Measurements from ENCODE around the gene SOS2.
"Not testable (repeated sequence)": the region's sequence is repeated elsewhere in the genome, so short reads cannot be mapped to it uniquely, and the experiment has no call there.

SOS2 gene

DNA sequence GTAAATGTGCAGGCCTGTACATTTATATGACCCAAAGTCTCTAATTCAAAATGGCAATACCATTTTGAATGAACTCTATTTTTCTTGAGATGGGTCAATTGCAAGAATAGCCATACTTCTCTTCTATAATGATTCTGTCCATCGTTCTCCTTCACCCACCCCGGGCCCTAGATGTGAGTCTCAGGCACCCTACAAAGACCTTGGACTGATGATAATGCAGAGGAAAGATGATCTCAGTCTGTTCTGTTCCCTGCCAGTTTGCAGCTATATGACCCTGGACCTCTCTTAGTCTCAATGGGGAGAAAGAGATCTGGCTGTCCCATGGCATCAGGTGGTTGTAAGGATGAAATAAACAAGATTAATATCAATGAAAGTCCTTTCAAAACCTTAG lies 145.1 kb downstream of the SOS2 start:
- DNase-seq (ENCODE audit: low spot score) (no peak), FAIRE-seq (no peak)

DNA sequence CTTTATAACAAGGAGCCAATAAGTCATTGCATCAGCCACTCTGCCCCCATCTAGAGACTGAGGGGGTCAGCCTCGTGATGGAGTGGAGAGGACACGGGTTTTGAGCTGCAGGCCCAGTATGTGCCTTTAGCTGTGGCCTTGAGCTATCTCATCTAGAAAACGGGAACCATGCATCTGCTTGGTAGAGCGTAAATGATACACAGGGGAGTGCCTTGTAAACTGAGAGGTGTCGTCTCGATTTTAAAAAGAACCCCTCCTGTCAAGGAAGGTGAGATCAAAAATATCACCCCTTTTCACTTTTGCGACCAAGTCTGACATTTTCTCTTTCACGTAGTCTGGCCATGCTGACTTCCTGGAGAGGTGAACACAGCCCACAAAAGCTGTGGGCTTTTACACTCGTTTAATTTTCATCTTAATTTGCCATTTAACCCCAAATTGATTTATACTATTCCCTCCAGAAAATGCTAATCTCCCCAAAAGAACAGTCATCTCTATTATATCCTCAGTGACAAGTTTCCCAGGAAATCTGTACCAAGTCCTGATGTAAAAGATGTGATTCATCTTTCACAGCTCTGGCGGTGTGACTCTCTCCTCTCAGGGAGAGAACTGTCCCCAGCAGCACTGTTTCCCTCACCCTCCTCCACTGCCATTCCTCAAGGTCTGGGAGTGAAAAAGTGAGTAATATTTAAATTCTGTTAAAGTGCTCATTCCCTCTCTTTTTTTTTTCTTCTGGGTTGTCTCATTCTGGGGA lies 145.6 kb downstream of the SOS2 start:
- DNase-seq (ENCODE audit: low spot score), result no peak
- no peak for FAIRE-seq

DNA sequence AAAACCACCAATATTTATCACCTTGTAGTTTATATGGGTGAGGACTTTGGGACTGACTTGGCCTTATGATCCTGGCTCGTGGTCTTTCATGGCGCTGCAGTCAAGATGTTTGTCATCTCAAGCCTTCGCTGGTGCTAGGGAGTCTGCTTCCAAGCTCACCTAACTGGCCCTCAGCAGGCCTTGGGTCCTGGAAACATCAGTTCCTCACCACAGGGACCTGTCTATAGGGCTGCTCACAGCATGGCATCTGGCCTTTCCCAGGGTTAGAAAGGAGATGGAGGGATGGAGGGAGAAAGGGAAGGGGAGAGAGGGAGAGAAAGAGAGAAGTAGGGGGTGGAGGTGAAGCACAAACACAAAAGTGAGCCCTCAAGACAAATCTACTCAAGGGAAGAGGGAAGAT lies 146.7 kb downstream of the SOS2 start:
- FAIRE-seq, result no peak
- no peak for DNase-seq (ENCODE audit: low spot score)

DNA sequence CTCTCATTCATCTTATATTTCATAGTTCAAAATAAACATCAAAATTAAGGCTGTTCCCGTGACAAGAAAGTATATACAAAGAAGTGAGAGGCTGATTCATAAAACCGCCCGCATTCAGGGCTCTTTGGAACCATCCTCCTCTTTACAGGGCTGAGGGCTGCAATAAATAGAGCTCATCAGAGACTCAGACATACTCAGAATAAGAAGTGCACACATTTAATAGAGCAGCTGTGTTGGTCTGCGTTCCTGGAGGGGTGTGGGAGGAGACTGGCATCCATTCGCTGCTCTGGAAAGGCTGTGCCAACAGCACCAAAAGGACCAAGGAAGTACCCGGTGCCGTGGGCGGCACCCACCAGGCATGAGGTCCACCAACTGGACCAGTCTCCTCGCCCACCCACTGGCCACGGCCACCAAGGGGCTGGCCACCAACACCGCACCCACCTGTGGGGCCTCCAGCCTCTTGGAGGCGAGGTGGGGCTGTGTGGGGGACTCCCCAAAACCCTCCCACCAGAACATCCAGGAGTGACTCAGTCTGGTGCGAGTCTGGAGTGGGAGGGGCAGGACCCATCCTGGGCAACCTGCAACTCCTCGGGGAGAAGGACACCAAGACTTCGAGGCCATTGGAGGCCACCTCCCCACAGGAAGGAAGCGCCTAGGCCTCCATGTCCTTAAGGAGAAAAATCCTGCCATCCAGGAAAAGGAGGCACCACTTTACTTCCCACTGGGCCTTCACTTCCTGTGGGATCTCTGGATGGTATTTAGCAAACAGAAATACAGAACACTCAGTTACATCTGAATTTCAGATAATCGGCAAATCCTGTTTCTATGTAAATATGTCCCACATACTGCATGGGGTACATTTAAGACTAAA lies 147.7 kb downstream of the SOS2 start:
- DNase-seq (ENCODE audit: low spot score) (no peak), FAIRE-seq (no peak)

DNA sequence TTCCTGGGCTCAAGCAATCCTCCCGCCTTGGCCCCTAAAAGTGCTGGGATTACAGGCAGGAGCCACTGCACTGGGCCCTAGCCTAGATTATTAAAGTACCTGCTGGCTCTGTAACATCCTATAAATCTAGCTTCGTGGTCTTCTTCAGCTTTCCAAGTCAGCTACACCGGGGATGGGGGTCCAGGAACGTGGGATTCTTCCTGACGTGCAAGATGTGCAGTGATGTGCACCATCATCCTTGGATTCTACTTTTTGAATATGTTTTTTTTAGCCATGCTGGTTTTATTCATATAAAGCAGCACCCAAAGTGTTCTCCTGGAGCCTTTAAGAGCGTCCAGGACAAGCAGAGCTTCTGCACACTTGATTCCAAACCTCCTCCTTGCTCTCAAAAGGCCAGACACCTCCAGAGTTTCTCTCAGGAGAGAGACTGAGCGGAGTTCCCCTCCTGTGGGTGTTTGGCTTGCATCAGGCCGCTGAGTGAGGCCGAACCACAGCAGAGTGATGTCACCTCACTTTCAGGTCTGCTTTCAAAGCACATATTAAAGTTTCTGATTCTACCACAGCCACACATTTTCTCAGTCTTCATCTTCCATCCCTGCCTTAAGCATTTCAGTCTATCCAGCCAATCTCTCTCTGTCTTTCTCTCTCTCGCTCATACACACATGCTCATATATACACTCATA lies 148.5 kb downstream of the SOS2 start:
- no peak for DNase-seq (ENCODE audit: low spot score)

DNA sequence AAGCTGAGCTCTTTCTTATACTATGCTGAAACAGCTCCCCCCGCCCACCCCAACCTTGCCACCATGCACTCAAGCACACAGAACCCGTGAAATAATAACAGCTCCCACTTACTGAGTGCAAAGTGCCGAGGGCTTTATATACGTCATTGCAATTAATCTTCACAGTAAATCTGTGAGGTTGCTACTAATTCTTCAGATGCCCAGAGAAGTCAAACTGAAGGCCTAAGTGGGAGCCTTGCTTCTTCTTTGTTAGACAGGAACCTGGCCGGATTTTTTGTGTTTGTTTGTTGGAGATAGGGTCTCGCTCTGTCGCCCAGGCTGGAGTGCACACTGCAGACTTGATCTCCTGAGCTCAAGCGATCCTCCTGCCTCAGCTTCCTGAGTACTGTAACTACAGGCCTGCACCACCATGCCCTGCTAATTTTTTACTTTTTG lies 149.1 kb downstream of the SOS2 start:
- no peak for FAIRE-seq
- DNase-seq (ENCODE audit: low spot score), result no peak

More for the DNA sequence above, 148.5 kb downstream of the SOS2 start:
- FAIRE-seq, result no peak

DNA sequence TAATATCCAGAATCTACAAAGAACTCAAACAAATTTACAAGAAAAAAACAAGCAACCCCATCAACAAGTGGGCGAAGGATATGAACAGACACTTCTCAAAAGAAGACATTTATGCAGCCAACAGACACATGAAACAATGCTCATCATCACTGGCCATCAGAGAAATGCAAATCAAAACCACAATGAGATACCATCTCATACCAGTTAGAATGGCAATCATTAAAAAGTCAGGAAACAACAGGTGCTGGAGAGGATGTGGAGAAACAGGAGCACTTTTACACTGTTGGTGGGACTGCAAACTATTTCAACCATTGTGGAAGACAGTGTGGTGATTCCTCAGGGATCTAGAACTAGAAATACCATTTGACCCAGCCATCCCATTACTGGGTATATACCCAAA lies 152.3 kb downstream of the SOS2 start:
- not testable (repeated sequence) for DNase-seq (ENCODE audit: low spot score); FAIRE-seq

DNA sequence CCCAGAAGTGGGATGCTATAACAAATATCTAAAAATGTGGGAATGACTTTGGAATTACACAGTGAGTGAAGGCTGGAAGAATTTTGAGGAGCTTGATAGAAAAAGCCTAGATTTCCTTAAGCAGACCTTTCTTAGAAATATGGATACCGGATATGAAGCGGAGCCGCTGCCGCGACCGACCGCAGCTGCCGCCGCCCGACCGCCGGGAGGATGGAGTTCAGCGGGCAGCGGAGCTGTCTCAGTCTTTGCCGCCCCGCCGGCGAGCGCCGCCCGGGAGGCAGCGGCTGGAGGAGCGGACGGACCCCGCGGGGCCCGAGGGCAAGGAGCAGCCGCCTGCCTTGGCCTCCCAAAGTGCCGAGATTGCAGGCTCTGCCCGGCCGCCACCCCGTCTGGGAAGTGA lies 157.7 kb downstream of the SOS2 start:
- FAIRE-seq; DNase-seq (ENCODE audit: low spot score): not testable (repeated sequence)

DNA sequence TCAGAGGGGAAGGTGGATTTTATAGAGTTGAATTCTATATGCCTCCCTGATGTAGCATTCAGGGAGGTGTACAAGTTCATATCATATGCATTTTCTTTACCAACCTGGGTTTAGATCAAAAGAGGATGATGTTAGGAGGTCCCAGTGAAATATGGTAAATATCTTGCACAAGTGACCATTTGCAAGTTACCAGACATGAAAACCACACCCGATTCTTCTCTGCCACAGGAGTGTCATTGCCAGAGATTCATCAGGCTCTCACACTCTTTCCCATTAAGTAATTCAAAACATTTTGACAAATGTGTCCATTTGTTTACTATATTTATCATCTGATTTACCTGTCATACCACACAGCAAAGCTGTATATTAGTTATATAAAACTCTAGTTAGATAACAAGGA lies 159.0 kb downstream of the SOS2 start:
- FAIRE-seq (no peak), DNase-seq (ENCODE audit: low spot score) (no peak)

DNA sequence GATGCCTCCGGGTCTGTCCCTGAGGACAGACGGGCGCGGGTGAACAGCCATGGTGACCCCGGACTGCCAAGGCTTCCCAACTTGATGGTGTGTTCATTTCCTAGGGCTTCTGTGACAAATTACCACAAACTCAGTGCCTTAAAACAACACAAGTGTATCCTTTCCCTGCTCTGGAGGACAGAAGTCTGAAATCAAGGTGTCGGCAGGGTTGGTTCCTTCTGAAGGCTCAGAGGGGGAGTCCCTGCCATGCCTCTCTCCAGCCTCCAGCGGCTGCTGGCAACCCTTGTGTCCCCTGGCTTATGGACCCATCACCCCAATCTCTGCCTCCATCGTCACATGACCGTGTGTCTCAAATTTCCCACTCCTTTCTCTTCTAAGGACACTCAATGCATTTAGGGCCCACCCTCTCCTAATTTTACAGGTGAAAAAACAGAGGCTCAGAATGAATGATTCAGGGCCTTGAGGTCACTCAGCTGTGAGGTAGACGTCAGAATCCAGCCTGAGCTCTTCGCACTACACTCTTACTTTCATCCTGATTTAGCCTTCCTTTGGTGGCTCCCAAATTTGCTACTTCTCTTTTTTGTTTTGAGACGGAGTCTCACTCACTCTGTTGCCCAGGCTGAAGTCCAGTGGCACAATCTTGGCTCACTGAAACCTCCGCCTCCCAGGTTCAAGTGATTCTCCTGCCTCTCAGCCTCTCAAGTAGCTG lies 160.4 kb downstream of the SOS2 start:
- no peak for FAIRE-seq
- DNase-seq (ENCODE audit: low spot score), result no peak

DNA sequence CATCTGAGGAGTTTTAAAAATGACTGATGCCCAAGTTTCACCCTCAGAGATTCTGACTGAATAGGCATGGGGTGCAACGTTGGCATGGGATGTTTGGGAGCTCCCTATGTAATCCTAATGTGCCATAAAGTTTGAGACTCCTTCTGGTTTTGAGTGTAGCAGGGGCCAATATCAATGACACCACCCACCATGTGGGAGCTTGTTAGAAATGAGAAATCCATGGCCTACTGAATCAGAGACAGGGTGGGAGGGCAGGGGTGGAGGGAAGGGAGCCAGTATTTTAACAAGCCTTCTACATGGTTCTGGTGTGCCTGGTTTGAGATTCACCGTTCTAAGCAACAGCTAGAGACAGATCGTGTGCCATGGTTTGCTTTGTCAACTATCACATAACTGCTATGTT lies 161.1 kb downstream of the SOS2 start:
- FAIRE-seq (no peak), DNase-seq (ENCODE audit: low spot score) (no peak)

DNA sequence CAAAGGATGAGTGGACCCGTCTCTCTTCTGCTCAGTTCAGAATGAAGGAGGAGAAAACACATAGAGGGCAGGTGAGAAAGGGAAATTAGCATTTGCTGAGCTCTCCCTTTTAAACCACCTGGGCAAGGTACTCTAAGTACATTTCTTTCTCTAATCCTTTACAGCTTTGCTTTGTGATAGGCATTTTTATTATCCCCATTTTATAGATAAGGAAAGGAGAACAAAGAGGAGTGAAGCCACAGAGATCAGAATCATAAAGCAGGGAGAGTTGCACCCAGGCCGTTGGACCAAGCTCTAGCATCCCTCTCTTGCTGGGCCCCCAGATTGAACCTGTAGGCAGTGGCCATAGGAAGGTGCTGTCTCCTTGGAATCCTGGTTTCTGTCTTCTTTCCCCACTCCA lies 162.1 kb downstream of the SOS2 start:
- FAIRE-seq (no peak), DNase-seq (ENCODE audit: low spot score) (no peak)

DNA sequence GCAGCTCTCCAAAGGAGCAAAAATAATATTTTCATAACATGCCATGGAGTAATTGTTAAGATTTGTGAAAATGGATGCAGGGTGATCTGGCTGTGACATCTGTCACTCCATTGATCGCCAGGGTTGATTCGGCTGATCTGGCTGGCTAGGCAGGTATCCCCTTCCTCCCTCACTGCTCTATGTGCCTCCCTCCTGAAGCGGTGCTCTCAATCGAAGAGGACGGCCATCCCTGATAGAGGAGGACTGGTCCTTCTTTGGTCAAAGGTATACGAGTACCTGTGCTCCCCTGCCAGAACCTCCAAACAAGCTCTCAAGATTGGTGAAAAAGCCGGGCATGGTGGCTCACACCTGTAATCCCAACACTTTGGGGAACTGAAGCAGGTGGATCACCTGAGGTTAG lies 162.9 kb downstream of the SOS2 start:
- DNase-seq (ENCODE audit: low spot score) (no peak), FAIRE-seq (no peak)

DNA sequence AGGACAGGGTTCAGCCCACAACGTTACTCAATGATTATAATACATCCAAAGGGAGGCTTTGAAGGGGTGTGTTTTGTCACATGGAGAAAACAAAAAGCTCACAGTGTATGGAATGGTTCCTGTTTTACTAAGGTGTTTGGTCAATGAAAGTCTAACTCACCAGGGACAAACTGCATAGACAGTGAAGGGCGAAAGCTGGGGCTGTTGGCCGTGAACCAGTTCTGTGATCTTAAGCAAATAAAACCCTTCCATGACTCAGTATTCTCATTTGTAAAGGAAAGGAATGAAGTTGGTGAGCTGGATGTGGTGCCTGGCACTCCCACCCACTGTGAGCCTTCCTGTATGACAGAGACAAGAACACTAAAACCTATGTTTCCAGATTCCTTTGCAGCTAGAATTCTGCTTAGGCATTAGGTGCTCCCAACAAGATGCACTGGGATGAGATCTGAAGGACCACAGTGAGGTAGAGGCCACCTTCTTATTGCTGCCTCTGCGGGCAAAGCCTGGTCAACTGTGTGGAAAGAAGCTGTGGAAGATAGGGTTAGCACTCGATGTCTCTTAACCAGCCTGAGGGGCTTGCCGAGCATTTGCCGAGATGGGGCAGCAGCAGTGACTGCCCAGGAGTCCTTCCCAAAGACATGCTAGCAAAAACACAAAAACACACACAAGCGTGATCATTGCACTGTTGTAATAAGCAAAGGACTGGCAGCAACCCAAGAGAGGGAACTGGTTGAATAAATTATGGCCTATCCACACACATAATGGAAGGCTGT lies 163.5 kb downstream of the SOS2 start:
- peak; percentile 94 for FAIRE-seq
- peak; percentile 82 for DNase-seq (ENCODE audit: low spot score)

Data from urothelium cell line (cell line).